Lower leg skin (tissue), 4 donors: ENCODE results near the gene DPM3. TPM values are rescaled to one million over a fixed set of nuclear protein-coding genes. Genes with fewer than 3 reads are reported as not detected.
A peak's percentile ranks its signal among the peaks of the same experiment; 100 is the strongest.

Source experiments
- DNase-seq, 2 donors: peaks; one replicate each; pipeline ENCODE4 v3.0.0-alpha.2; 2019; ENCODE audit warnings: low spot score in 2 of 2
- H3K4me3 ChIP-seq: fragments of 200-600 bp; sonication (generic); 2 replicates; pipeline ENCODE4 v1.5.1; 2017; ENCODE audit warnings: mild to moderate bottlenecking, low read depth; ENCODE audit not compliant: poor library complexity, severe bottlenecking
- POLR2A ChIP-seq, 2 donors: fragments of 450-650 bp; IDR thresholded peaks; one replicate each; pipeline ENCODE4 v1.6.1; 2016 to 2017; ENCODE audit warnings: antibody characterized with exemption in 2 of 2, mild to moderate bottlenecking in 1 of 2, moderate library complexity in 1 of 2
- WGBS, 2 donors: methylation state at CpG; one replicate each; pipeline ENCODE4 v1.1.5; 2018; 5-methylcytosine and 5-hydroxymethylcytosine counted together
- intact Hi-C: fragments of 100-400 bp; cut with DNase I; formaldehyde crosslinking; loops from one replicate; pipeline ENCODE4 v1.15.0; 2023; ENCODE audit warnings: low total_unique reads
- total RNA-seq, 4 donors: library from RNA; depleted of rRNA; stranded (reverse); fragments of >200 nt; gene quantifications; one replicate each; pipeline ENCODE4 v1.1.0, GENCODE V29; 2016
- TF ChIP-seq, protein P1 (sequence below), 3 donors: fragments of 450-650 bp; IDR thresholded peaks; one replicate each; pipeline ENCODE4 v1.5.1; 2016; ENCODE audit warnings: antibody characterized with exemption in 3 of 3, mild to moderate bottlenecking in 3 of 3, moderate library complexity in 2 of 3

DPM3 gene
- total RNA-seq, 4 donors from 2014 or later = 19.2 to 74.7 (median 36.9) TPM

DNA sequence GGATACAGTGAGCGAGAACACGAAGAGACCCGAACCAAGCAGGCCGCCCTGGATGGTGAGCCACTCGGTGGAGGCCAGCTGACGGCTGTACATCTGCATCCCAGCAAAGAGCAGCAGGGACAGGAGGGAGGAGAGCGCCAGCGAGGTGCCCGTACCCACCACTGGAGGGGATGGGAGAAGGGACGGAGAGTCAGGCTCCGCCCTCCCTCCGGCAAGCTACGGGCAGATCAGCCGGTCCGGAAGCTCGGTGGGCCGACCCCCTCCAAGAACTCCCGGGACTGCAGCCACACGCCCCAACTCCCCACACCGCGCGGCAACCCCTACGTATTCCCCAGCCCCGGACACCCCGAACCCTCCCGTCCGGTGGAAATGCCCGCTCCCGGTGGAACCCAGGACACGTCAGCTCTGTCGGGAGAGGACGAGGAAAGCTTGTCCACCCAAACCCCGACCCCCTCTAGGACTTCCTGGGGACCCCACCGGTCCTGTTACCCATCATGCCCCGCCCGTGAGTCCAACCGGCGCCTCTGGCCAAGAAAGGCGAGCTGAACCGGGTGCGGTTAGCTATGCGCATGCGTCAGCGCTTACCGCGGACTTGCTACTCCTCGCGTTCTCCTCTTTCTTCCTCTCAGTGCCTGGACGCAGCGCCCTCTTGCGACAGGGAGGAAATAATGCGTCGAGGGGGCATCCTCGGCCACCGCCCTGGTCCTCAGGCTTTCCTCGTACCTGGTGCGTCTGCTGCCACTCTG is 32.6 kb upstream of the DPM3 start, which contains the start of gene KRTCAP2:
Gene KRTCAP2 (minus strand): TSS at position 573 of the 746 bp plus-strand sequence. CDS start 80 bp downstream, at position 493.
- H3K4me3 ChIP-seq = peak within 1 kb of the TSS; percentile 71
- 0% methylated on average over 43 to 54 of the region's 57 CpGs for WGBS, 2 donors
- DNase-seq = peak; percentile 93 to 99
- intact Hi-C loops = no loop called here
- TF ChIP-seq, protein P1, sequence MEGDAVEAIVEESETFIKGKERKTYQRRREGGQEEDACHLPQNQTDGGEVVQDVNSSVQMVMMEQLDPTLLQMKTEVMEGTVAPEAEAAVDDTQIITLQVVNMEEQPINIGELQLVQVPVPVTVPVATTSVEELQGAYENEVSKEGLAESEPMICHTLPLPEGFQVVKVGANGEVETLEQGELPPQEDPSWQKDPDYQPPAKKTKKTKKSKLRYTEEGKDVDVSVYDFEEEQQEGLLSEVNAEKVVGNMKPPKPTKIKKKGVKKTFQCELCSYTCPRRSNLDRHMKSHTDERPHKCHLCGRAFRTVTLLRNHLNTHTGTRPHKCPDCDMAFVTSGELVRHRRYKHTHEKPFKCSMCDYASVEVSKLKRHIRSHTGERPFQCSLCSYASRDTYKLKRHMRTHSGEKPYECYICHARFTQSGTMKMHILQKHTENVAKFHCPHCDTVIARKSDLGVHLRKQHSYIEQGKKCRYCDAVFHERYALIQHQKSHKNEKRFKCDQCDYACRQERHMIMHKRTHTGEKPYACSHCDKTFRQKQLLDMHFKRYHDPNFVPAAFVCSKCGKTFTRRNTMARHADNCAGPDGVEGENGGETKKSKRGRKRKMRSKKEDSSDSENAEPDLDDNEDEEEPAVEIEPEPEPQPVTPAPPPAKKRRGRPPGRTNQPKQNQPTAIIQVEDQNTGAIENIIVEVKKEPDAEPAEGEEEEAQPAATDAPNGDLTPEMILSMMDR (IDR thresholded peaks at IDR 0.05) = peak in 1 of 3 donors; percentile 52
- TF ChIP-seq POLR2A (IDR thresholded peaks at IDR 0.05) = no peak

DNA sequence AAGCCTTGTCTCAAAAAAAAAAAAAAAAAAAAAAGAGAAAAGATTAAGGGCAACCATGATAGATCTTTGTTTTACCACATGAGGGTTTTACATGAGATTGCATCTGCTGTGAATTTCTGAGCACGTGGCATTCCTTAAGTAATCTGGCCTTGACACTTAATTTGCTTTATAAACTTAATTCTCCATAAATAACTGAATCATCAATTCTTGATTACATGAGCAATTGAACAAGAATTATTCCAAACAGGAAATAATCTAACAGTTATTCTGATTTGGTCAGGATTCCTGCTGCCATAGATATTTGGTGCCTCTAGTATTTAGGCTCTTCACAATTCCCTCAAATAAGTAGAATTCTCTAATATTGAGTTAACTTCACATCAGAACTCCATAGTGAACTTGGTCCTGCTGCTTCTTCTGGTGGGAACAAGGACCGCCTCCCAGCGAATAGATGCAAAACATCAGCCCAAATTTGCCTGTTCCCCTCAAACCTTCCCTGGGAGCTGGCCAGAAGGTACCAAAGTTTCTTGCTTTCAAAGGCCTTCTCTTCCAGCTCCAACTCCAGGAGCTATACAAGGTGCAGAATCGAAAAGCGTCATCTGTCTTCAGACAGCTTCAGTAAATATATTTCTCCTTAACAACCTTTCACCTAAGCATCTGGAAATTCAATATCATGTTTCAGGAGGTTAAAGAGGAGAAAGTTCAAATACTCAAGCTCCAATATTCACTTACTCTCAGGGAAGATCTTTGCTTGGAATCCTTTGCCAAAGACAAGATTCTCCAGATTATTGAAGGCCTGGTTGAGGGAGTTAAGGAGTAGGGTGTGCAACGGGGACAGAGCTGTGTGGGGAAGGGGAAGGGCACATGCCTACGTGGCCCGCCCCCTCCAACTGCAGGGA is 31.8 kb upstream of the DPM3 start:
- TF ChIP-seq POLR2A (IDR thresholded peaks at IDR 0.05) = no peak
- WGBS, 2 donors = 40 to 48% methylated on average over 8 of the region's 8 CpGs
- peak in 1 of 2 donors; percentile 65 for DNase-seq
- intact Hi-C loops = no loop called here
- peak overlapping the region; percentile 71 for H3K4me3 ChIP-seq

DNA sequence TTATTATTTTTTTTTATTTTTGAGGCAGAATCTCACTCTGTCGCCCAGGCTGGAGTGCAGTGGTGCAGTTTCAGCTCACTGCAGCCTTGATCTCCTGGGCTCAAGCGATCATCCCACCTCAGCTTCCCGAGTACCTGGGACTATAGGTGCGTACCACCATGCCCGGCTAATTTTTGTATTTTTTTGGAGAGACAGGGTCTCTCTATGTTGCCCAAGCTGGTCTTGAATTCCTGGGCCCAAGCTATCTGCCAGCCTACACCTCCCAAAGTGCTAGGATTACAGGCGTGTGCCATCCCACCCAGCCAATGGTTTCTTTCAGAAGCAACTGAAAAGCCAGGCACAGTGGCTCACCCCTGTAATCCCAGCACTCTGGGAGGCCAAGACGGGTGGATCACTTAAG is 30.5 kb upstream of the DPM3 start:
- DNase-seq = peak in 1 of 2 donors; percentile 72
- TF ChIP-seq, protein P1 (IDR thresholded peaks at IDR 0.05) = no peak
- TF ChIP-seq POLR2A (IDR thresholded peaks at IDR 0.05) = no peak
- intact Hi-C loops = no loop called here
- H3K4me3 ChIP-seq = no peak overlapping the region
- WGBS, 2 donors = 90 to 97% methylated on average over 7 of the region's 7 CpGs

DNA sequence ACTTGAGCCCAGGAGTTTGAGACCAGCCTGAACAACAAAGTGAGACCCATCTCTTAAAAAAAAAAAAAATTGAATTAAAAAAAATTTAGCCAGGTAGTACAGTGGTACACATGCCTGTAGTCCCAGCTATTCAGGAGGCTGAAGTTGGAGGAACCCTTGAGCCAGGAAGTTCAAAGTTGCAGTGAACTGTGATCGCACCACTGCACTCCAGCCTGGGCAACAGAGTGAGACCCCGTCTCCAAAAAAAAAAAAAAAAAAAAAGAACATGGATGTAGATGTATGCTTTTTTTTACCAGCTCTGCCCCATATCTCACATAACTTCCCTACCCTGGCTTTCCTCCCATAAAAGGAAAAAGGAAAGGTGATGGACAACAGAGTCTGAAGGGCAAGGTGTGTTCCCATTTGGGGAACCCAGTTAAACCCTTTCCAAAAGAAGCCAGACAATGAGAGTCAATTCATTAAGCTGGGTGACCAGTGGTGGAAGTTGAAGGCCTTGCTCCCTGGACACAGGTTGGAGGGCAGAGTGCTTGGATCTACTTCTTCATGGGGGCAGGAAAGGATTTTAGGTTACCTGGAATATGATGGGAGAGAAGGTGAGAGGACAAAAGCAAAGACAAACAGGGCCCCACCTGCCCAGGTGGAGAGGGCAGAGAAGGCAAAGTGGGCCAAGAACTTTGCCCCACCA is 29.9 kb upstream of the DPM3 start:
- 83 to 89% methylated on average over 2 of the region's 2 CpGs for WGBS, 2 donors
- DNase-seq = no peak
- intact Hi-C loops = no loop called here
- no peak overlapping the region for H3K4me3 ChIP-seq
- TF ChIP-seq, protein P1 (IDR thresholded peaks at IDR 0.05) = no peak
- TF ChIP-seq POLR2A (IDR thresholded peaks at IDR 0.05) = no peak

DNA sequence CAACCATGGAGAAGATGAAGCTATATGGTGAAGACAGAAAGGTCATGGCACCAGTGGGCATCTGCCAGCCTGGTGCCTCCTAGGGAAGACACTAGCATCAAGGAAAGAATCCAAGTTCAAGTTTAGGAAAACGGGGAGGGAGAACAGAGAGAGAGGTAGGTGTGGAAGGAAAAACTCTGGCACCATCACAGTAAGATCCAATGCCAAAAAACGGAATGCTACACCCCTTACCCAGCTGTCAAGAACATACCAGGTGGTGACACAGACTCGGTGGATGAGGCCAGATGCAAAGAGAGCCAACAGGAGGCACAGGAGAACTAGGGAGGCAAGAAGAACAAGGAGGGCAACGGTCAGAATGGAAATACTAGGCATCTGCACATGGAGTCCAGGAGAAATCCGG is 29.2 kb upstream of the DPM3 start:
- DNase-seq = peak in 1 of 2 donors; percentile 64
- no peak overlapping the region for H3K4me3 ChIP-seq
- intact Hi-C loops = loop anchor here (2.0 kb wide), 1 partner anchor 79 kb away; no protein-coding TSS in a partner anchor
- WGBS, 2 donors = 60 to 65% methylated on average over 5 of the region's 5 CpGs
- TF ChIP-seq, protein P1 (IDR thresholded peaks at IDR 0.05) = no peak
- no peak for TF ChIP-seq POLR2A (IDR thresholded peaks at IDR 0.05)
